PC-9 (cell line): ENCODE results near the gene DDX27. TPM values are rescaled to one million over a fixed set of nuclear protein-coding genes. Genes with fewer than 3 reads are reported as not detected.

Experiments
- BruUV-seq: library from RNA; stranded (reverse); fragments of 400-500 nt; replicated peaks from 2 replicates; lab custom pipeline; 2021; lab: Mats Ljungman, UMichigan
- CTCF ChIA-PET: fragments of 300-600 bp; sonication (Branson Sonifier 250); formaldehyde crosslinking; loops from one replicate; lab custom pipeline; 2022; ENCODE audit warnings: antibody characterized with exemption; lab: Charles Lee
- POLR2A ChIA-PET: fragments of 300-600 bp; sonication (Branson Sonifier 250); formaldehyde crosslinking; loops from one replicate; lab custom pipeline; 2022; ENCODE audit warnings: antibody characterized with exemption; ENCODE audit not compliant: unreplicated experiment; lab: Charles Lee
- DNase-seq, 2 experiments: peaks; one replicate each; pipeline versions ENCODE4 v3.0.0 to v3.0.0-alpha.2; 2015 to 2022; ENCODE audit warnings: mixed read lengths in 1 of 2
- H2AFZ ChIP-seq: fragments of 200-600 bp; sonication (generic); 2 replicates; pipeline ENCODE4 v1.8.1; 2017; ENCODE audit warnings: antibody characterized with exemption
- H3F3A ChIP-seq: fragments of 200-600 bp; sonication (generic); 2 replicates; pipeline ENCODE4 v1.8.1; 2017; ENCODE audit warnings: antibody characterized with exemption, mild to moderate bottlenecking, low read depth; ENCODE audit not compliant: insufficient read depth
- H3K27ac ChIP-seq: fragments of 200-600 bp; sonication (generic); 2 replicates; pipeline ENCODE4 v1.6.1; 2016; ENCODE audit warnings: mixed run types
- H3K27me3 ChIP-seq: fragments of 200-600 bp; sonication (generic); 2 replicates; pipeline ENCODE4 v1.6.1; 2016; ENCODE audit warnings: low read depth, mixed run types; ENCODE audit not compliant: insufficient read depth
- H3K36me3 ChIP-seq: fragments of 200-600 bp; sonication (generic); 2 replicates; pipeline ENCODE4 v1.6.1; 2016; ENCODE audit warnings: low read depth, mixed run types
- H3K4me1 ChIP-seq: fragments of 200-600 bp; sonication (generic); replicated peaks from 2 replicates; pipeline ENCODE4 v1.6.1; 2016; ENCODE audit warnings: mixed run types; ENCODE audit not compliant: insufficient read depth
- H3K4me2 ChIP-seq: fragments of 200-600 bp; sonication (generic); 2 replicates; pipeline ENCODE4 v1.6.1; 2017; ENCODE audit warnings: mixed run types
- H3K4me3 ChIP-seq: fragments of 200-600 bp; sonication (generic); 2 replicates; pipeline ENCODE4 v1.6.1; 2016; ENCODE audit warnings: mixed run types
- H3K79me2 ChIP-seq: fragments of 200-600 bp; sonication (generic); 2 replicates; pipeline ENCODE4 v1.6.1; 2017; ENCODE audit warnings: low read depth, mixed run types
- H3K9me2 ChIP-seq: fragments of 200-600 bp; sonication (generic); 2 replicates; pipeline ENCODE4 v1.8.1; 2017; ENCODE audit warnings: mild to moderate bottlenecking; ENCODE audit not compliant: insufficient read depth
- H3K9me3 ChIP-seq: fragments of 200-600 bp; sonication (generic); 2 replicates; pipeline ENCODE4 v1.8.1; 2016; ENCODE audit warnings: low read depth; ENCODE audit not compliant: insufficient read depth
- H4K20me1 ChIP-seq: fragments of 200-600 bp; sonication (generic); 2 replicates; pipeline ENCODE4 v1.8.1; 2017; ENCODE audit not compliant: insufficient read depth
- EZH2 ChIP-seq: fragments of 200-600 bp; sonication (generic); IDR thresholded peaks from 2 replicates; pipeline ENCODE4 v1.8.0; 2017; ENCODE audit warnings: antibody characterized with exemption, low read depth
- intact Hi-C: fragments of 100-400 bp; cut with micrococcal nuclease; formaldehyde crosslinking; loops from one replicate; pipeline ENCODE4 v1.10.0; 2022; ENCODE audit not compliant: unreplicated experiment
- total RNA-seq: library from RNA; stranded (reverse); gene quantifications from 2 replicates; pipeline ENCODE4 v1.2.3, GENCODE V29; 2021
- TF ChIP-seq, protein P1 (sequence below): fragments of 200-600 bp; sonication (generic); conservative IDR thresholded peaks from 2 replicates; pipeline ENCODE4 v1.6.1; 2017; ENCODE audit warnings: mixed run types, antibody characterized with exemption, mild to moderate bottlenecking, moderate library complexity

Gene DDX27
- total RNA-seq, 1 experiment from 2014 or later: 64.4 TPM

DNA sequence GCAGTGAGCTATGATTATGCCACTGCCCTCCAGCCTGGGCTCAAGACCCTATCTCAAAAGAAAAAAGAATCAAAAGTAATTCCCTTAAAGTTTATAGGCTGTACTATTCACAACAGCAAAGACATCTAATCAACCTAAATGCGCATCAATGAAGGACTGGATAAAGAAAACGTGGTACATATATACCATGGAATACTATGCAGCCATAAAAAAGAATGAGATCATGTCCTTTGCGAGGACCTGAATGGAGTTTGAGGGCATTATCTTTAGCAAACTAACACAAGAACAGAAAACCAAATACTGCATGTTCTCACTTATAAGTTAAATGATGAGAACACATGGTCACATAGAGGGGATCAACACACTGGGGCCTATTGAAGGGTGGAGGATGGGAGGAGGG lies 42.0 kb downstream of the DDX27 start:
- Histone ChIP-seq H3K4me3 (no peak overlapping the region), H2AFZ (no peak overlapping the region), H3F3A (peaks cover 14% of the 10 kb centered on the region), H3K79me2 (peaks cover 13% of the 10 kb centered on the region), H3K27ac (no peak overlapping the region), H3K4me1 (no peaks in the 10 kb centered on the region), H3K27me3 (no peaks in the 10 kb centered on the region), H3K36me3 (peaks cover 72% of the 10 kb centered on the region), H3K4me2 (no peak overlapping the region), H3K9me2 (no peaks in the 10 kb centered on the region), H4K20me1 (peaks cover 35% of the 10 kb centered on the region), H3K9me3 (no peaks in the 10 kb centered on the region)
- BruUV-seq: no TSS peak
- intact Hi-C loops: no loop called here
- no peak for DNase-seq
- ChIA-PET CTCF (interaction anchor here (0.6 kb wide), 1 partner anchor 14 kb away, joined by 4 read pairs; no protein-coding TSS in a partner anchor), POLR2A (no interaction called here)
- TF ChIP-seq, protein P1, sequence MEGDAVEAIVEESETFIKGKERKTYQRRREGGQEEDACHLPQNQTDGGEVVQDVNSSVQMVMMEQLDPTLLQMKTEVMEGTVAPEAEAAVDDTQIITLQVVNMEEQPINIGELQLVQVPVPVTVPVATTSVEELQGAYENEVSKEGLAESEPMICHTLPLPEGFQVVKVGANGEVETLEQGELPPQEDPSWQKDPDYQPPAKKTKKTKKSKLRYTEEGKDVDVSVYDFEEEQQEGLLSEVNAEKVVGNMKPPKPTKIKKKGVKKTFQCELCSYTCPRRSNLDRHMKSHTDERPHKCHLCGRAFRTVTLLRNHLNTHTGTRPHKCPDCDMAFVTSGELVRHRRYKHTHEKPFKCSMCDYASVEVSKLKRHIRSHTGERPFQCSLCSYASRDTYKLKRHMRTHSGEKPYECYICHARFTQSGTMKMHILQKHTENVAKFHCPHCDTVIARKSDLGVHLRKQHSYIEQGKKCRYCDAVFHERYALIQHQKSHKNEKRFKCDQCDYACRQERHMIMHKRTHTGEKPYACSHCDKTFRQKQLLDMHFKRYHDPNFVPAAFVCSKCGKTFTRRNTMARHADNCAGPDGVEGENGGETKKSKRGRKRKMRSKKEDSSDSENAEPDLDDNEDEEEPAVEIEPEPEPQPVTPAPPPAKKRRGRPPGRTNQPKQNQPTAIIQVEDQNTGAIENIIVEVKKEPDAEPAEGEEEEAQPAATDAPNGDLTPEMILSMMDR: no peak
- no peak for TF ChIP-seq EZH2

DNA sequence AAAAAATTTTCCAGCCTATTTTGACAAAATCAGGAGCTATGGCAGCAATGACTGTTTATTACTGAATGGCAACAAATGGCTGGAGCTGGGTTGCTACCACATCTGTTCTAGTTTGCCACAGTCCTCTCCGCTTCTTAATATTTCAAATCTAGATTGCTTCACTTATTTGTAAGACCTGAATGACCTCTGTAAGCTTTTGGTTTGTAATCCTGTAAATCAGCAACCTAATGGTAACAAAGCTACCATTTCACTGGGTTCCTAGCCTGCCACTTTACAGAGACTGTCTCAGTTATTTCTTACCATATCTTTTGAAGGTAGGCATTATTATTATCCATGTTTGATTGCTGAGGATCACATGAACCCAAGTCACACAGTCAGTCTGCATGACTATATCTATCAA lies 43.2 kb downstream of the DDX27 start:
- H3K27ac ChIP-seq: no peak overlapping the region
- BruUV-seq: no TSS peak
- H3K9me3 ChIP-seq: no peaks in the 10 kb centered on the region
- H3K4me2 ChIP-seq: no peak overlapping the region
- peaks cover 66% of the 10 kb centered on the region for H3K36me3 ChIP-seq
- H3F3A ChIP-seq: peaks cover 14% of the 10 kb centered on the region
- no peaks in the 10 kb centered on the region for H3K4me1 ChIP-seq
- H3K9me2 ChIP-seq: no peaks in the 10 kb centered on the region
- CTCF ChIA-PET: no interaction called here
- POLR2A ChIA-PET: interaction anchor here (0.6 to 0.8 kb wide), 2 partner anchors 33 to 43 kb away, joined by 3 to 5 read pairs; partner anchors contain the start of gene DDX27
- intact Hi-C loops: no loop called here
- H2AFZ ChIP-seq: no peak overlapping the region
- H3K4me3 ChIP-seq: no peak overlapping the region
- DNase-seq: no peak
- no peaks in the 10 kb centered on the region for H3K27me3 ChIP-seq
- peaks cover 22% of the 10 kb centered on the region for H3K79me2 ChIP-seq
- peaks cover 45% of the 10 kb centered on the region for H4K20me1 ChIP-seq
- no peak for TF ChIP-seq EZH2
- TF ChIP-seq, protein P1: no peak

GRCh38 chr20:49267327-49267726 lies 48.1 kb downstream of the DDX27 start:
- BruUV-seq: no TSS peak
- POLR2A ChIA-PET: interaction anchor here (0.7 kb wide), 1 partner anchor 138 kb away, joined by 11 read pairs; no protein-coding TSS in a partner anchor

More at GRCh38 chr20:49267327-49267726, 48.1 kb downstream of the DDX27 start:
- H4K20me1 ChIP-seq: peaks cover 73% of the 10 kb centered on the region
- peaks cover 70% of the 10 kb centered on the region for H3K79me2 ChIP-seq
- no peaks in the 10 kb centered on the region for H3K27me3 ChIP-seq
- H3K4me2 ChIP-seq: no peak overlapping the region
- peaks cover 15% of the 10 kb centered on the region for H3F3A ChIP-seq
- peaks cover 74% of the 10 kb centered on the region for H3K36me3 ChIP-seq
- TF ChIP-seq, protein P1: no peak
- TF ChIP-seq EZH2: no peak
- DNase-seq: no peak
- no peak overlapping the region for H3K27ac ChIP-seq
- H3K4me3 ChIP-seq: no peak overlapping the region
- H3K9me2 ChIP-seq: no peaks in the 10 kb centered on the region
- no peak overlapping the region for H2AFZ ChIP-seq
- CTCF ChIA-PET: interaction anchor here (0.7 kb wide), 1 partner anchor 54 kb away, joined by 4 read pairs; no protein-coding TSS in a partner anchor
- no peaks in the 10 kb centered on the region for H3K9me3 ChIP-seq
- H3K4me1 ChIP-seq: peaks cover 25% of the 10 kb centered on the region
- intact Hi-C loops: no loop called here
